Globus pallidus (tissue), 1 donor: ENCODE measurements around the gene SEMA4D.
A peak's percentile ranks its signal among the peaks of the same experiment; 100 is the strongest.

Source experiments
- DNase-seq: peaks from one replicate; pipeline ENCODE4 v3.0.0-alpha.2; 2015; ENCODE audit warnings: low spot score

Gene SEMA4D

DNA sequence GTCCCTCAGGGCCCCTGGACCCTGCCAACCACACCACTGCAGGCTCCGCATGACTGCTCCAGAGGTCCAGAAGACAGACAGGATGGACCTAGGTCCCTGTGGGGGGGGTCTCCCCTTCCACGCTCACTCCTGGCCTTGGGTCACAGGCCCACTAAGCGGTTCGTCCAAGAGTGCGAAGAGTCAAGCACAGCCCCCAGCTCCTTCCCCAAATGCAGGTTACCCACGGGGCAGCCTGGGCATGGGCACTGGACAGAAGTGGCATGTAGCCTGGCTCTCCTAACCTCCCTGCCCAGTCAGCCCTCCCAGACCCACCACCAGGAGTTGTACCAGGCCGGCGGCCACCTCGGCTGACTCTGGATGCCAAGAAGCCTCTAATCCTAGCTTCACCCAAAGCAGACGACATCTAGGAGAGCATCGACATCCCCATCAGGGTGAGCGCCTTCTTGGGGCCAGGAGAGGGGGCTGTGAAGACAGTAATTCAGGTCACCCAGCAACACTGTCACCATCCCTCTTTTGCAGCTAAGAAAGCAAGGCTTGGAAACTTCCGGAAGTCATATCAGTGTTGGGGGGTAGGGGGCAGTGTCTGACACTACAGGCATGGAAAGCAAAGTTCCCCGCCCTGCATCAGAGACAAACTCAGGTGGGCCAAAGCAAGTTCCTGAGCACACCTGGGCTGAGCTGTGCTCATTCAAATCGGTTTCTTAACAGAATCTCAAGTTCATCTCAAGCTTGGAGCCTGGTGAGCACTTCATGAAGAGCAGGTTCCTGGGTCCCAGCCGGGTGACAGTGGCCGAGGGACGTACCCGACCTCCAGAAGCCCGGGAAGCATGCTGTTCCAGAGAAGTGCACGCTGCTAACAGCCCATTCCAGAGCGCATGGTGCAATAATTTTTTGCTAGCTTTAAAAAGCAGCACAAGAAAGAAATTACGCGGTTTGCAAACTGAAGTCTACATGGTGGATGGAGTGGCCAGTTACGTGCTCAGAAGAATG, 68.7 kb downstream of the SEMA4D start:
- no peak for DNase-seq

DNA sequence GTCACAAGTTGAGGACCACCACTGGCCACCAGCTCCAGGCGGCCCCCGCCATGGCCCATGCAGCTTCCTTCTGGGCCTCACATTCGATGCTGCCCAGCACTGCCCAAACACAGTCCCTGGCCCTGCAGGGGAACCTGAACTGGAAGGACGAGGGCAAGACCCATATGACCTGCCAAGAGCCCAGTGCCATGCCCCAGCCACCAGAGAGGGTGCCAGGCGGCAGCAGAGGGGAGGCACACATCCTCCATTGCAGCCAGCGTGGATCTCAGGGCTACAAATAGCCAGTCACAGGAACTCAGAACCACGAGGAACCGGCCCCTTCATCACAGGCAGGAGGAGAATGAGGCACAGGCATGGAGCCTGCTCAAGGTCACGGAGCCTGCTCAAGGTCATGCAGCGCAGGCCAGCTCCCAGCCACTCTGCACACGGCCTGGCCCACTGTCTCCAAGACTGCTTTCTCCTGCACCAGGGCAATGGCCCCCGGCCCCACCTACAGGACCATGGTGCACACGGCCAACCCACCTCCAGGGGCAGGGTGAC, 69.6 kb downstream of the SEMA4D start:
- DNase-seq = no peak

DNA sequence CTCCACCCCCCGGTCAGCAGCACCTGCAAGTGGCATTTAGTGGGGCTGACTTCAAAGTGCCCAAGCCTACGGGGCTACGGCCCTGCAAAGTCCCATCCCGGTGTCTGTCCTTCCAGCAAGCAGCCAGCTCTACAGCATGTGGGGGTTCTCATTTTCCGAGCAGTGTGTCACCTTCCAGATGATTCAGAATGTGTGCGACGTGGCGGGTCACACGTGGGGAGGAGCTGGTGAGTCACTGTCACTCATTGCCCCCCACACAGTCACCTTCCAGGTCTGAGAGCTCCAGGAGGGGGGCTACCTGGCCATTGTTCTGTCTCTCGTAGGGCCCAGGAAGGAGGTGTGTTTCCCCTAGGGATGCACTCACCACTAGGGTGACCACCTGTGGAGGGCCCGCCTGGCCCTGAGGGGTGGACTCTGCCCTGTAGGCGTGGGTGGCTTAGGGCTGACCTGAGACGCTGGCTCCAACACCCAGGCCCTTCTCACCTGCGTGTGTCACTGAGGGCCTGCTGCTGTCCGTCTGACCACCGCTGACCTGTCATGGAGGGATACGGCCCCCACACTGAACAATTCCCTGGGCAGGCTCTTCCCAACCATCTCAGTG, 70.2 kb downstream of the SEMA4D start:
- no peak for DNase-seq

DNA sequence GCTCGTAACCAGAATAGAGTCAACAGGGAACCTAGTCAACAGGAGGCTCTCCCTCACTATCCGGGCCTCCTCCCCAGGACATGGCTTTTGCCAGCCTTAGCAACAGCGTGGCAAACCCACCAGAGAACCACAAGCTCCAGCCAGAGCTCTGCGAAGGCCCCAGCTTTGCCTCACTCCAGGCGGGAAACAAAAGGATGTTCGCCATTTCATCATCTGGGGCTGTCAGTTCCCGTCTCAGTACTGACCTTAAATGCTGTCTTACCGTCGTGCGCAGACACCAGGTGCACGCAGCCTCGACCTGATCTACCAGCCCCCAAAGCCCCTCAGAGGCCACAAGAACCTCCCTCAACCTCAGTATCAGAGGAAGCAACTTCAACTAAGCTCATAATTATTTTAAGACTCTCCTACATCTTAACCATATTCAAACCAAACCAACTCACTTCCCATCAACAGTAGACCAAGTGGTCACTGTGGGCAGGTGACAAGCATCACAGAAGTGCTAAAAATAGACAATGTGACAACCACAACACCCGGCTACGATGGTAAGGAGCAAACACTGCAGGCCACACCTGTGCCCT, 71.4 kb downstream of the SEMA4D start:
- DNase-seq = no peak

DNA sequence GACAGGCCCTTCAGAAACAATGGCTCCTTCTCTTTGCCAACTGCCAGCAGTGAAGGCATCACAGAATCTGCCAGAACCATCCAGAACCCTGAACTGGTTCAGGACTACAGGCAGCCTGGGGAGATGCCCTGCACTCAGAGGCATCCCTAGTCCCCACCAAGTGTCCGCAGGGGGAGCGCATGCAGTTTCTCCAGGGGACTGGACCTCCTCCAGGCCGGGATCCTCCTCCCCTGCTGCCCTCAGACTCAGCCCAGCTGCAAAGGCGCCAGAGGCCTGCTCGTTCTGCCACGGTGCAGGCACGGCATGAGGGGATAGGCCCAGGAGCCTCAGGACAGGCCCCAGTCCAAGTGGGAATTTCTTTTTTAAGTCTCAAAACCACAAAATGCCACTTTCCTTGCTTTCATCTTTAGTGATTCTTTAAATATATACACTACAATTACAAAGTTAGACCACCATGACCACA, 72.0 kb downstream of the SEMA4D start:
- peak; percentile 85 for DNase-seq

DNA sequence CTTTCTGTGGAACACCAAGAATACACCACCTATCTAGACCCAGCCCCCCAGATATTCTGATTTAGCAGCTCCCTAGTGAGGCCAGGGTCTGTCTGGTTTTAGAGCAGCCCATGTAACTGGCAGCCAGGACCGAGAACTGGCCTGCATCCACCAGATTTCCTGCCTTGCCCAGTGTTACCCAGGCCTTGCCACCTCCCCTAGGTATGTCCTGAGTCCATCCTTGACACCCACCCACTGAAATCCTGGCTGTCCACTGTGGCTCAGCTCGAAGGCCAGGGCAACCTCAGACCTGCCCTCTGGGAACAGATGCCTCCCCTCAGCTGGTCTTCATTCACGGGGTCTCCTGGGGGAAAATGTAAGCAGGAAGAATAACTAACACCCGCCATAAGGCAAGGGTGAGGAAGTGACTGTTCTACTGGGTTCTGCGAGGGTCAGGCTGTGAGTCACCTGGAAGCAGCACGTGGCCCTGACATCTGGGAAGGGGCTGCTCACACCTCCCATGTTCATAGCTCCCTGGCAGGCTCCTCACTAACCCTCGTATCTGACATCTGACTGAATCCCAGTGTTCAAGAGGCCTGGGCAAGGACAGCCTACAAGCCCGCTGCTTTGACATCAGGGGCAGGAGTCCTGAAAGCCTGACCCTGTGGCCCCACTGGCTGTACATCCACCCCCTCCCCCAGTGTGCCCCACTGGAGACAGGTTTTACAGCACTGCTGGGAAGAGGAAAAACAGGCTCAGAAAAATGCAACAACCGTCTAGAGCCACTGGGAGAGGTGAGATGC, 72.7 kb downstream of the SEMA4D start:
- DNase-seq = no peak

DNA sequence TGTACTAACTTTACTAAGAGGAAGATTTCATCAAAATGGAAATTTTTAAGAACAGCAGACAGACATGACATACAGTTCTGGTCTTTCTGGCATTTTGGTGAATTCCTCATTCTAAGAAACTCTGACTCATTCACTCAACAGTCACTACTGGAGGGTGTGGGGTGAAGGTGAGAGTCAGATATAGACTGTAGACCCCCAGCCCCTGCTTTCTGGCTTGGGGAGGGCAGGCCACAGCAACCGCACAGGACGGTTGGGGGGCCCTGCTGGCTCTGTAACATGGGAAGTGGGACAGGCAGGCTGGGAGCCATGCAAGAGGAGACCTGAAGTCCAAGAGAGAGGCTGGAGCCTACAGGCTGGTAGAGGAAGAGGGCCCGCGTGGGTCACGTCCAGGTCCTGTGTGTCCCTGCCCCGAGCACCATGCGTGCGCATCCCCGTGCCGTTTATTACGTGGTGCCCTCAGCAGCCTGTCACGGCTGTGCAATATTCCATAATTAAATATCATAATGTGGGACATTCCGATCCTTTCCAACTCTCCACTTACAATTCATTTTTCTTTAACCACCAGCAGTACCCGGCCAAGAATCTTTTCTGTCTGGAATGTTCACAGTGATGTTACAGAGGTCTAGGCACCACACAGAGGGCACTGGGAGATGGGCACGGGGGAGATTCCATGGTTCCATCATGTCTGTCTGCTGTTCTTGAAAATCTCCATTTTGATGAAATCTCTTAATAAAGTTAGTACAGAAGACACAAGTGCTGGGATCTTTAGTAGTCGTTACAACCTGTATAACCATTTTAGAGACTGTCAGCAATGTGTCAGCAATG, 75.5 kb downstream of the SEMA4D start:
- DNase-seq = no peak

DNA sequence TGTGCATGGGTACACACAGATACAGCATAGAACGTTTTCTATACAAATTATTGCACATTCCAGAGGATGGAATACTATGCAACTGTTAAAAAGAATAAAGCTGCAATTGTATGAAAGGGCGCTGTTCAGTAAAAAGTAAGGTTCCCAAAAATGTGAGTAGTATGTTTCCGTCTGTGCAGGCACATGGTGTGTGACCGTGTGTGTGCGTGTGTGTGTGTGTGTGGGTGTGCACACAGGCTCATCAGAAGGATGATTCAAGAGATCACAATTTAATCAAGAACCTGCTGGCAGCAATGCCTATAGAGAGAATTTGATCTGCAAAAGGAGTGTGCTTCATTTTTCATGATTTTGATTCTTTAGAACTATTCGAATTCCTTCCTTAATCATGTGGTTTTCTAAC, 76.3 kb downstream of the SEMA4D start:
- DNase-seq = no peak

DNA sequence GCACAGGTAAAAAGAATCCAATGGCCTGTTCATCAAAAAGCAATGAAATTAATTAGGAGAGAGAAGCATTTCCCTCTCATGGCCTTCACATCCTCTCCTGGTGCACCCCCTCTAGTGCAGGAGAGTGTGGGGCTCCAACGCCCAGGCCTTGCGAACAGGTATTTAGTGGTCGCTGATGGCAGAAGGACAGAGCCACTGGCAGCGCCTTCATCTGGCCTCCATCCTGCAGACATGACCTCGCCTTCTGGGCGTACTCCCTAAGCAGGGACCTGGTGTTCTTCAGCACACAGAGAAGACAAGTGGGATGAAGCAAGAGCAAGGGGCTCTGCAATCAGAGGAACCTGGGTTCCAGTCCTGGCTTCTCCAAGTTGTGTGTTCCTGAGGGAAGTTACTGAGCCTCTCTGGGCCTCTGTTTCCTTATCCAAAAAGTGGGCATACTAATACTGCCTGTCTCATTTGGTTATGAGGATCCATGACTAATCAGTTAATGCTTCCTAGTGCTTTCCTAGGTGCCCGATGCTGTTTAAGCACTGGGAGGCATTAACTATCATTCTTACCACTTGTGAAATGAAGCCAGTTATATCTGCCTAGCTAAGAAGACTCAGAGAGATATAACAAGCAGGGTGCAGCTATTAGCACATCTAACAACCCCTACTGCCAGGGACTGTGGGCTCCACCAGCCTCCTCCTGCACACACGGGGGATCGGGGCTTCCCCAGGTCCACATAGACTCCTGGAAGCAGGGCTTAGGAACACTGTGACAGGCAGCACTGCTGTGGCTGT, 77.3 kb downstream of the SEMA4D start:
- no peak for DNase-seq

DNA sequence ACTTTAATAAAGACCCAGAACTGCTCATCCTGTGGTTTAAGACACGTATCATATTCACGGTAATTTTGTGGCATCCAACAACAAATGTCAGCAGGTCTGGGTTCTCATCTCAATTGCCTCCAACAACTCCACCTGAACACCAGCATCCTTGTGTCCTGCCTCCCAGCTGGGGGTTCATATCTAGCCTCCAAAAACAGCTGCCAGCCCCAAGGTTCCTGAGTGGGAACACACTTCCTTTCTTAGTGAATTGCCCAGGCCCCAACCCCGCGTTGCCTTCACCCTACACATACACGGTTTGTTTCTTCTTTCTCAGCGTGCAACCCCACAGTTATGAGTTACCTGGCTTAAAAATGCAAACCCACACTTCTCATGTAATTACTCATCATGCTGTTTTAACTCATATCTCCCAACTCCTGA, 77.9 kb downstream of the SEMA4D start:
- DNase-seq = no peak

DNA sequence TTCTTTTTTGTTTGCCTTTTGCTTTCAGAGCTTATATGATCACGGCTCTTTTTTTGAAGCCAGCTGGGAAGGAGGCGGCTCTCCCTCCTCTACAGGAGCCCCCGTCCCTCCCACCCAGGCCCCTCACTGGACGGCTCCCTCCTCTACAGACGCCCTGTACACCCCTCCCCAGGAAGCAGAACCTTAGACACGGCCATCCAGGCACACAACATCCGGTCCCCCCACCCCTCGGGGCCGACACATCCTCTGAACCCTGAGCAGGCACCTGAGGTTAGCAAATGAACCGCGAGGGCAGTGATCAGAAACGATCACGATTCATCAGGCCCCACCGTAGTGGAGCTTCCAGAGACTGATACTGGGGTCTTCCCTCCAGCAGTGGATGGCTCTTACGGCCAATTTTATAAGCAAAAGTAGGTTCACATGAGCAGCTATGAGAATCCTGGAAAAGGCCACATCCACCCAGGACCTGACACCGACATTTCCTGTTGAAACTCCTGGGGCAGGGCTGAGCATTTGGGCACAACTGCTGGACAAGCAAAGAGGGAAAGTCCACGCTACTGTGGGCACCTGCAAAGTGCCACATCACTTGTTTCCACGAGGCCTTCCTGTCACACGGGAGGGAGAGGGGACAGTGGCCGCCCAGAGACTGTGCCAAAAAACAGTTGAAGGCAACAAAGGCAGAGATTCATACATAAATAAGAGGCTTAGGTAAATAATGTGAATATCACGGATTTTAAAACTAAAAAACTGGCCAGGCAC, 78.9 kb downstream of the SEMA4D start:
- DNase-seq = no peak

DNA sequence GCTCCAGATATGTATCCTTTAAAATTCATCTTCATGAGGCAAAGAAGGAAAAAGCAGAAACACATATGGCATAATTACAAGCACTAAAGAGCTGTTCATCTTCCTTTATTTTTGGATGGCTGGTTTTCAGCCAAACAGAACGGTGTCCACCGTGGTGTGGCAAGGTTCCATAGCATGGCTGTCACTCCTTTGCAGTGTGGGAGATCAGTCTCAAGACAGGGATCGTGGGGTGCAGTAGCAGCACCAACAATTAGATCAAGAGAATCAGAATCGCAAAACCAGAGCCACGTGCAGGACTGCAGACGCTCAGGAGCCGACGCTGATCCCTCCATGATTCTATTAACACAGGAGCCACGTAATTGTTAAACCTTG, 79.5 kb downstream of the SEMA4D start:
- no peak for DNase-seq

DNA sequence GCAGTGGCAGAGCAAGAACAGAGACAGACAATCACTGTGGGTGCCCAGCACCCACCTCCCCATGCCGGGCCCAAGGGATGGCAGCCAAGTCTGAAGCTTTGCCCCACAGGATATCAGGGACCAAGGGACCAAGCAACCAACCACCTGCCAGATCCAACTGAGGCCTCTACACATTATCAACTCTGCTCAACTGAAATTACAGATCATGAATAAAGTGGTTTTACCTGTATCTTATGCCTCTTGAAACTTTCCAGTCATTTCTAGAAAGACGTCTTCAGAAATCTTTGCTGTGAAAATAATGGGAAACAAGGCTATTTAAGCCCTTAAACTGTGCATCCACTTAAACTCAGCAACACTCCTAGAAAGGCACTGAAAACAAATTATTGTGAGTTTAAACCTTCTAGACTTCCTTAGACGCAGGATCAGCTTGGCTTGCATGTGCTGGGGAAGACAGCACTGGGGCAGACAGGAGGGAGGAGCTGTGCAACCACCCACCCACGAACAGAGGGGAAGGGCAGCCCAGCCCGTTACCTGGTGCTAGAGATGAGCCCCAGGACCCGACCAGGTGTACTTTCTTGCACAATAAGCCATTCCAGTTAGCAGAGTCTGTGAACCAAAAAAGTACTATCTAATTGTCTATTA, 80.0 kb downstream of the SEMA4D start:
- DNase-seq = no peak

DNA sequence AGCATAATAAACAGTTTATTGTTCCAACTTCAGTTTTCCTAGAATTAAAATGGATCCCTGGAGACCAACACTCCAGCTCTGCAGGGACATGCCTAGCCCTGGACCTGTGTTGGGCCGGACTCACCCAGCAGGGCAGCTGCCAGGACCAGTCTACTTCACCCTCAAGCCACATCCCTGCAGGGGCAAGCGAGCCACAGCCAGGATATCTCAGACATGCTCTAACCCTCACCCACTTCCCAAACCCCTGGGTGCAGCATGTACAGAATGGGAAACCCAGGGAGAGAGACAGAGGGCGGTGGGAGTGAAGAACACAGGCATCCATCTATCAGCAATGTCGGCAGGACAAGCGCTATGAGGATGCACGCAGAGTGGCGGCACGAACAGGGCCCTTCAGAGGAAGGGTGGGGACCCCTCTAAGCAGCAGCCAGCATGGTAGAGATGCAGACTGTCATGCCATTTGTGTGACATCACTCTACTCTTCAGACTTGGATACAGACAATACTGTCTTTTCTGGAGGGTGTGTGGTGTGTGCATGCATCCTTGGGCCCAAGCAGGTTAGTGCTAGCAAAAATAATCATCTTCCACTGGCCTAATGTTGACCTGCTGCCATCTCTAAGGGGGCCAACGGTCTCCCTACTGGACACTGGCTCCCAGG, 83.1 kb downstream of the SEMA4D start:
- DNase-seq = no peak

DNA sequence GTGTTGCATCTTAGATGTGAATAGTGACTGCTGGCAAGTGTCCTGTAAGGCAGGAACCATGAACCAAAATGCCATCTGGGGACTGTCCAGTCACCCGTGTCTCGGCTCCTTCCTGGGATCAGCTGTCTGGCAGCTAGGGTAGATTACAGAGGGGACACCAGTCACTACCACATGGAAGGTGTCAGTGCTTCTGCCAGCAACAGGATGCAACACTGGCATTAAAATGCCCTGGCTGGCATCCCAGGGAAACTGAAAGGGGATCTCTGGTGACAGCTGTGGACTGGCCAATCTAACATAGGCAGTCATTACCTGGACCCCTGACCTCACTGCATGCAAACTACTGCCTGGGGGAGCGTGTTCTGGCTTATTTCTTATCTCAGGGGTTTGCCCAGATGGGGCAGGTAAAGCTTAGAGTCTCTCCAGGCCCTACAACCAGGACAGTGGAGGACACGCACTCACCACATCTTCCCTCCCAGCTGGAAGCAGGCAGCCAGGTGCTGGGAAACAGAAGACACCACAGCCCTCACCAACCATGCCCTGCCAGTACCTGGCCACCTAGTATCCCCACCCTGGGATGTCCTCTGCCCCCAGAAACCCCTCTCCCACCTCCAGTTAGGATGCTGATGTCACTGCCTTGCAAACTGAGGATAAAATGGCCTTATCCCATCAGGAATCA, 83.8 kb downstream of the SEMA4D start:
- DNase-seq = no peak

DNA sequence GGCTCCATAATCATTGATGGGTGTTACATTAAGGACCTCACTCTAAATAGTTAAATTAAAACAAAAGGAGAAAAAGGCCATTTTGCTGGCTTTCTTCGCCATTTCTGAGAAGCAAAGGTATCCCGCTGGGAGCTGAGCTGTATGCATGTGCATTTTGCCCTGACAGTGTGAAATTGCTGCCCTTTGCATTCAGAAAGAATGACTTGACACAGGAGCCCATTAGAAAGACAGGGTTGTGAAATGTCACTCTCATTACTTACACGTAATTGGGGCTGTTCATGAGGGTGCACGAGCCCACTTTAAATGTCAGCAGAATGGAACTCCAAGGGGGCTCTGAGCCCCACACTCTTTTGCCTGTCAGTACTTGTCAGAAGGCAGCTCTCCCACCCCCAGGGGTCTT, 85.0 kb downstream of the SEMA4D start:
- no peak for DNase-seq

DNA sequence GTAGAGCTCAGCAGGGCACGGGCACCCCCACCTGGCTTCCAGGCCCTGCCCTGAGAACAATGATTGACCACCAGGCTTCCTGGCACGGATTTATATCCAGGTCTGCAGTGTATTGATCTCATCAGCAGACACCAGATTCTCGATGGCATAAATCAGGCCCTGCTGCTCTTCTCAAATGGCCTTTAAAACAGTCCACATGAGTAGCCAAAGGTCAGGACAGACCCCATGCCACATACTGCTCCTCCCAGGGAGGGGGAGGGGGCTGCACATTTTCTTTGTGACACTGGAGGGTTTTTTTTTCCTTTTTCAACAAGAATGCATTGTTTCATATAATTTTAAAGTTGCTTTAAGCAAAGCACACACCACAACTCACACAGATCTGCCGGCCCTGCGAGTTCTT, 85.4 kb downstream of the SEMA4D start:
- DNase-seq = no peak

DNA sequence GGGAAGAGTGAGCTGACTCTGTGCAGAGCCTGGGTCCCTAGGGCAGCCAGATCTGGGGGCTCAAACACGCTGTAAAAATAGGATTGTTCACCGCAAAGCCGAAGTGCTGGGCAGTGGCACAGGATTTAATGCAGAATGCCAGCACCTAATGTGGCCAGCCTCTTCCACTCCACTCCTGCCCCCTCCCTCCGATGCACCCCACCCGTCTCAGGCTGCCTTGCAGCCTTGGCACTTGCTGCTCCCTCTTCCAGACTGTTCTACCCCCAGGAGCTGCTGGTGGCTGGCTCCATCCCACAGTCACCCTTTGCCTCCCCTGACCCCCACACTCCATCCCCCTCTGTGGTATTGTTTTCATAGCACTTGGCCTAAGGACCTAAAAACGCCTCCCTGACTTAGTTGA, 86.2 kb downstream of the SEMA4D start:
- DNase-seq = no peak
